Left renal cortex interstitium (tissue), 4 donors: ENCODE data around the gene KRTAP19-2. TPM values are rescaled to one million over a fixed set of nuclear protein-coding genes. Genes with fewer than 3 reads are reported as not detected.

ENCODE experiments used
- polyA plus RNA-seq, 4 donors: library from polyadenylated mRNA; unstranded; fragments of 120-200 nt; gene quantifications; one replicate each; pipeline ENCODE4 v1.2.1, GENCODE V29; 2013; ENCODE audit not compliant: insufficient read length in 4 of 4

KRTAP19-2 gene
- polyA plus RNA-seq, 4 donors: not detected

Other genes starting within 250 kb of the KRTAP19-2 start
- gene KRTAP24-1, start 204.5 kb downstream of the KRTAP19-2 start, polyA plus RNA-seq: not detected
- not detected for gene KRTAP25-1, start 197.9 kb downstream of the KRTAP19-2 start, polyA plus RNA-seq
- gene KRTAP26-1, start 167.1 kb downstream of the KRTAP19-2 start, polyA plus RNA-seq: not detected
- gene KRTAP27-1, start 149.7 kb downstream of the KRTAP19-2 start, polyA plus RNA-seq: not detected
- not detected for gene KRTAP23-1, start 138.8 kb downstream of the KRTAP19-2 start, polyA plus RNA-seq
- gene KRTAP13-2, start 115.2 kb downstream of the KRTAP19-2 start, polyA plus RNA-seq: not detected
- gene KRTAP13-1, start 91.4 kb downstream of the KRTAP19-2 start, polyA plus RNA-seq: not detected
- not detected for gene KRTAP13-3, start 61.5 kb downstream of the KRTAP19-2 start, polyA plus RNA-seq
- gene KRTAP13-4, start 57.2 kb downstream of the KRTAP19-2 start, polyA plus RNA-seq: not detected
- gene KRTAP15-1, start 47.2 kb downstream of the KRTAP19-2 start, polyA plus RNA-seq: not detected
- not detected for gene KRTAP19-1, start 7.1 kb downstream of the KRTAP19-2 start, polyA plus RNA-seq
- gene KRTAP19-3, start 4.6 kb upstream of the KRTAP19-2 start, polyA plus RNA-seq: not detected
- gene KRTAP19-4, start 9.7 kb upstream of the KRTAP19-2 start, polyA plus RNA-seq: not detected
- gene KRTAP19-5, start 14.7 kb upstream of the KRTAP19-2 start, polyA plus RNA-seq: not detected
- not detected for gene KRTAP19-6, start 54.4 kb upstream of the KRTAP19-2 start, polyA plus RNA-seq
- not detected for gene KRTAP19-7, start 73.9 kb upstream of the KRTAP19-2 start, polyA plus RNA-seq
- gene KRTAP22-2, start 103.0 kb upstream of the KRTAP19-2 start, polyA plus RNA-seq: not detected
- gene KRTAP6-3, start 105.0 kb upstream of the KRTAP19-2 start, polyA plus RNA-seq: not detected
- gene KRTAP6-2, start 111.5 kb upstream of the KRTAP19-2 start, polyA plus RNA-seq: not detected
- not detected for gene KRTAP22-1, start 113.7 kb upstream of the KRTAP19-2 start, polyA plus RNA-seq
- not detected for gene KRTAP6-1, start 126.5 kb upstream of the KRTAP19-2 start, polyA plus RNA-seq
- gene KRTAP20-1, start 129.0 kb upstream of the KRTAP19-2 start, polyA plus RNA-seq: not detected
- not detected for gene KRTAP20-4, start 133.2 kb upstream of the KRTAP19-2 start, polyA plus RNA-seq
- gene KRTAP20-2, start 147.8 kb upstream of the KRTAP19-2 start, polyA plus RNA-seq: not detected
- gene KRTAP20-3, start 155.4 kb upstream of the KRTAP19-2 start, polyA plus RNA-seq: not detected
- not detected for gene KRTAP21-3, start 231.3 kb upstream of the KRTAP19-2 start, polyA plus RNA-seq